Daoy (cell line): Measurements from ENCODE around the gene ADAMTS6. TPM values are rescaled to one million over a fixed set of nuclear protein-coding genes. Genes with fewer than 3 reads are reported as not detected.

Experiments
- DNase-seq: peaks from one replicate; pipeline ENCODE4 v3.0.0-alpha.2; 2015; ENCODE audit warnings: low read depth
- total RNA-seq: library from RNA; depleted of rRNA; stranded (reverse); fragments of >200 nt; shearing (Covaris generic); gene quantifications from 2 replicates; pipeline ENCODE4 v1.2.3, GENCODE V29; 2014

ADAMTS6 gene
- total RNA-seq, 1 experiment from 2014 or later = 20.8 TPM

- DNase-seq = no peak
Measured at GRCh38 chr5:65276178-65276890, 205.4 kb downstream of the ADAMTS6 start.

DNA sequence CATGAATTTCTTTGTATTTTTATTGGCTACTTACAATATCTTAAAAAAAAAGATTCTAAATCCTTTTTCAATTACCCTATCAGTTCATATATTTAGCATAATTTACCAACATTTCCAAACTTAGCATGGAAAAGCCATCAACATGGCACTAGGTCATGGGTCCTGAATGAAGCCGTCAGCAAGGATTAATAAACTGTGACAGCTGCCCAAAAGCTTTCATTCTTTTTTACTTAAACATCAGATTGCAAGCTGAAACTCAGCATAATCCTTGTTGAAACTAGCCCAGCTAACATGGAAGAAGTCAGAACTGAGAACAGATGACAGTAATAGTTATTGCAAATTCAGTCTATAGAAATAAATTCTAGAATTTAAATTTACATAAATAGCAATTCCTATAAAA, 209.8 kb downstream of the ADAMTS6 start:
- DNase-seq = no peak

- DNase-seq = no peak
Measured at GRCh38 chr5:65268525-65268924, 213.2 kb downstream of the ADAMTS6 start.

GRCh38 chr5:65264420-65264819, 217.3 kb downstream of the ADAMTS6 start:
- DNase-seq = no peak

- peak; percentile 25 for DNase-seq
Measured at GRCh38 chr5:65263321-65263720, 218.4 kb downstream of the ADAMTS6 start.

- peak; percentile 82 for DNase-seq
Measured at GRCh38 chr5:65262649-65263059, 219.1 kb downstream of the ADAMTS6 start.

DNA sequence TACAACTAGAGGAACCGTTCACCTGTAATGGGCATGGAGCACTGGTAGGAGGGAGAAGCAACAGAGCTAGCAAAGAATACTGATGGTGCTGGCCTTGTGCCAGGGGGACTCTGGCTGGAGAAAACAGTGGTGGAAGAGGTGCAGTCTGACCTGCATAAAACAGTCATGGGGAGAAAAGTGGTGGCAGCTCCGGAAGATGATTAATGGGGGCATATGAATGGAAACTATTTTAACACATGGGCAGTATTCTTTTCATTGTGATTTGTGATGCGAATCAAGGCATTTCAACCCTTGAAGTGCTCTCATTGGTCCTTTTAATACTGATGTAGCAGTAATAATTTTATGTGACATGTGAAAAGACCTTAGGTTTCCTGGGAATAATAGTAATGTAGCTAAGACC, 219.6 kb downstream of the ADAMTS6 start:
- DNase-seq = peak; percentile 59

- DNase-seq = peak; percentile 46
Measured at GRCh38 chr5:65261499-65261898, 220.2 kb downstream of the ADAMTS6 start.

DNA sequence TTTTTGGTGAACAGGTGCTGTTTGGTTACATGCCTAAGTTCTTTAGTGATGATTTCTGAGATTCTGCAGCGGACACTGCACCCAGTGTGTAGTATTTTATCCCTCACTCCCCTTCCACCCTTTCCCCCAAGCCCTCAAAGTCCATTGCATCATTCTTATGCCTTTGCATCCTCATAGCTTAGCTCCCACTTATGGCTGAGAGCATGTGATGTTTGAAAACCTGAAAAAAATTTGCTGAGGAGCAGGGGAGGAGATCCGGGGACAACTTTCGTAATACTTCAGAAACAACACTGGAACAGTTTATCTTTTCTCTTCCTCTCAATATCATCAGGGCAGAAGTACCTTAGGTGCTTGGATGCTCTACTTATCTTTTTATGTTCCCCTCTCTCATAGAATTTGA, 226.4 kb downstream of the ADAMTS6 start:
- no peak for DNase-seq

DNA sequence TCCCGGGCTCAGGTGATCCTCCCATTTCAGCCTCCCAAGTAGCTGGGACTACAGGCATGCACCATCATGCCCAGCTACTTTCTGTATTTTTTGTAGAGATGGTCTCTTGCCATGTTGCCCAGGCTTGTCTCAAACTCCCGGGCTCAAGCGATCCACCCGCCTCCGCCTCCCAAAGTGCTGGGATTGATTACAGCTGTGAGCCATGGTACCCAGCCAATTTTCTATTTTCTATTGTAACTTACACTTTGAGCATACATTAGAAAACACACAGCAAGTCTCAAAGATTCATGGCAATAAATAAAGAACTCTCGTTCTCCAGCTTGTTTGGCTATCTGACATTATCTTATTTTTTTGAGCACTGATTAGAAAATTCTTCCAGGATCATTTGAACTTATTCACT, 228.7 kb downstream of the ADAMTS6 start:
- no peak for DNase-seq

DNA sequence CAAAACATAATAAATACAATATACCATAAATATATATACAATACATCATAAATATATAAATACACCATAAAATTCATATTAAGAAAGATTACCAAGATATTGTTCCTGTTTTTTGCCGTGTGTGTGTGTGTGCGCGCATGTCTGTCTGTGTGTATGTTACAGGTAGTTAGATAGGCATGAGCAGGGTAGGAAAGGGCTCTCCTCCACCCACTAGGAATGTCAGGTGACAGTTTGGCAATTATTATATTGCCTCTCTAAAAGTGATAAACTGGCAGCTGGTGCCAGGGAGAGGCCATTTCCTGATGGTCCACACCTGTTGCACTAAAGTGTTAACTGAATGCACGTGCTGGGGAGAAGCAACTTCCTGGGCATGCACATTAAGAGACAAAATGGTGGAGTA, 232.8 kb downstream of the ADAMTS6 start:
- no peak for DNase-seq

- DNase-seq = no peak
Measured at GRCh38 chr5:65247594-65247993, 234.1 kb downstream of the ADAMTS6 start.

DNA sequence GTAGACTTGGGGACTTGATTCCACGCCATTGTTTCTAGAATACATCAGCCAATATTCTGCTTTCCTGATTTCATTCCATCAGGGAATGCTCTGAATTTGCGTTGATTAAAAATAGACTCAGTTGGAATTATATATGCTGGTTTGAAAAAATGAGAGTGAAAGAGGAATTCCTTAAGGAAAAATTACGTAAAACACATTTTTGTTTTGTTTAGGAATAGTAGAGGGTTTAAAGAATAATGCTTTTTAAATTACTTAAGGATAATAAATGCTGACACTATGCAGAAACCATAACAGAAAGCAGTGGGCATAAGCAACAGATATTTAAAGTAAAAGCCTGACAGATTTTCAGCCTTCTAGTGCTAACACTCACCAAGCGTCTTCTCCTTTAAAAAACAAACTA, 235.0 kb downstream of the ADAMTS6 start:
- DNase-seq = no peak

DNA sequence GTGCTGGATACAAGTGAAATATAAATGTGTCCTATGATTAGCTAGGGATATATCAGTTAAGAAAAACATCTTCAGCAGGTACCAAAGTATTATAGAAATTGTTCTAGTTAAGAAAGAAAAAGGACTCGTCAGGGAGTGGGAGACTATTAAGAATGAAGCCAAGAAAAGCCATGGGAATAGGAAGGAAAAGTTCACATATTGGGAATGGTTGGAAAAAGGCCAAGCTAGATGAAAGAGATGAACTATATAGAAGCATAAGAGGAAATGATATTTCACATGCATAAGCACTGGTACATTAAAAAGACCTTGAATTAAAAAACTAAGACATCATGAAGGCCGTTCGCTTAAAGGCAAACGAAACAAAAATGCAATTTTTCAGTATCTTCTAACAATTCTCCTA, 237.7 kb downstream of the ADAMTS6 start:
- no peak for DNase-seq

GRCh38 chr5:65243161-65243560, 238.6 kb downstream of the ADAMTS6 start:
- DNase-seq = no peak

DNA sequence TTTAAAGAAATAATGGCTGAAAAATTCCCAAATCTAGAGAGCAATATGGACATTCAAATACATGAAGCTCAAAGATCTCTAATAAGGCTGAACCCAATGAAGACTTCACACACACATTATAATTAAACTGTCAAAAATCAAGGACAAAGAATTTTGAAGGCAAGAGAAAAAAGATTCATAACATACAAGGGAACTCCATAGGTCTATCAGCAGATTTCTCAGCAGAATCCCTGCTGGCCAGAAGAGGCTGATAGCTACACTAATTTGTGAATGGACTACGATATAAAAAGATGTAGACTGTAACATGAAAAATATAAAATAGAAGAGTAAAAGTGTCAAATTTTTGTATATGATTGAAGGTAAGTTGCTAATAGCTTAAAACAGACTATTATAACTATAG, 251.9 kb downstream of the ADAMTS6 start:
- no peak for DNase-seq

- DNase-seq = no peak
Measured at GRCh38 chr5:65213921-65214525, 267.7 kb downstream of the ADAMTS6 start.

GRCh38 chr5:65209341-65209740, 272.4 kb downstream of the ADAMTS6 start:
- peak; percentile 82 for DNase-seq

DNA sequence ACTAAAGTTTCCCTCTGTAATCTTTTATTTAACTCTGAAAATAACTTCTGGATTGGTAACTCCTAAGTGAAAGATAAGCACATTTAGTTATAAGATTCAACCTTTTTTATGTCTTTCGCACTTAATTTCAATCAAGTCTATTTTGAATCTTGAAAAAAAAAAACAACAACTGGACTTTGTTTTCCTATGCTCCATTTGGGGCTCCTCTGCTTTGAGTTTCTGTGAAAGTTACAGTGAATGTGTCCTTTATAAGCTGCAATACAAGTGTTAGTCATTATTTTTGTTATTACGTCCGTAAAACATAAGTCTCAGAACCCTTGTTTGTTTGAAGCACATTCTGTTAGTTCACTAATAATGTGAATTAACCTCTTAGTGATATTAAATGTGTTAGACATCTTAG, 276.8 kb downstream of the ADAMTS6 start:
- DNase-seq = no peak

GRCh38 chr5:65203746-65204145, 278.0 kb downstream of the ADAMTS6 start:
- peak; percentile 62 for DNase-seq

DNA sequence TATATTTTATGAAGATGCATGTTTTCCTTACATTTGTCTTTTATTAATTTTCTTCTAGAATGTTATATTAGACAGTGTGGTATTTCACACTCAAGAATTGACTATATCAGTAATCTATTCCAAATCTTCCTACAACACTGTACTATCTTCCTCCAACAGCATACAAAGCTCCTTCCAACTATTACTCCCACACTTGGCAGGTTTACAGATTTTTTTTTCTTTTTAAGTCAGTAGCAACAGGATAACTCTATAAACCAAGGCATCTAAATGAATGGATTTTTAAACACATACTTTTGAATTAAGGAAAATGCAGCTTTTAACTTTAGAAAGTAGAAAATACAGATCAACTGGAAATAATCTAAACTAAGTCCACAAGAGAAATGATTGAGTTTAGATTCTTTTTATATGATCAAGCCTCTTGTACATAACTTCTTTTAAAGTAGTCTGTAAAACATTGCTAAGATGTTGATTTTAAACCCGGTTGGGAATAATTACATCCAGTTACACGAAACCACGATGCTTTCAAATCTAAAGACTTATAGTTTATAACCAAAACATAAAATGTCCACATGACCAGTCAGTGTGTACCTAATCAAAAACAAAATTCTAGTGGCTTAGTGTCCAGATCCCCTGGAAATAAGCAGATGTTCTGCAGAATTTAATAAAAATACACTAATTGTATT, 281.6 kb downstream of the ADAMTS6 start:
- DNase-seq = peak; percentile 27

DNA sequence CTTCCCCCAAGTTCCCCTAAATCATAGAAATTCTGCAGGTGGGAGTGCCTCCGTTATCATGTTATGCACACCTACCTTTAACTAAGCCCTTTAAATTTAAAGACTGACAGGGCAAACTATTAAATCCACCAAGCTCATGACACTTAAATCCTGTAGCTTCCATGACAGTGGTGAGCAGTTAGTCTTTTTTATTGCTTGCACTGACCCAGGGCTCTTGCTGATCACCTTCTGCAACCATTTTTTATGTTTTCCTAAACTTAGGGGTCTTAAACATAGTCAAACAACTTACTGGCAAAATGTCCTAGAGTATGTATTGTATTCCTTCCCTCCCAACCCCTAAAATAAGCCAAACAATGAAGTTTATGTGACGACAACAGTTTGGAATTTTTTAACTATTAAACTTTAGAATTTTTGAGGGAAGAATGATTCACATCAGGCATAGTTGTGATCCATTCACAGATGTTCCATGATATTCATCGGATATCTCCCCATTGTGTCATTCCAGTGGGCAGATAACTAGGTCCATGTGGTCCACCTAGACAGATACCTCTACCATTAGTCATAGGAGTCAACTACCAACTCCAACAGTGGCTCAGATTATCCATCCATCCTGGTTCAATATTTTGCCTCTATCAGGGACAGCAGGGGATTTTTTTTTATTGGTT, 283.1 kb downstream of the ADAMTS6 start:
- peak; percentile 96 for DNase-seq
